ENCODE results near the gene OR2M7.

The OR2M7 gene, protein sequence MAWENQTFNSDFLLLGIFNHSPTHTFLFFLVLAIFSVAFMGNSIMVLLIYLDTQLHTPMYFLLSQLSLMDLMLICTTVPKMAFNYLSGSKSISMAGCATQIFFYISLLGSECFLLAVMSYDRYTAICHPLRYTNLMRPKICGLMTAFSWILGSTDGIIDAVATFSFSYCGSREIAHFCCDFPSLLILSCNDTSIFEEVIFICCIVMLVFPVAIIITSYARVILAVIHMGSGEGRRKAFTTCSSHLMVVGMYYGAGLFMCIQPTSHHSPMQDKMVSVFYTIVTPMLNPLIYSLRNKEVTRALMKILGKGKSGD

DNA sequence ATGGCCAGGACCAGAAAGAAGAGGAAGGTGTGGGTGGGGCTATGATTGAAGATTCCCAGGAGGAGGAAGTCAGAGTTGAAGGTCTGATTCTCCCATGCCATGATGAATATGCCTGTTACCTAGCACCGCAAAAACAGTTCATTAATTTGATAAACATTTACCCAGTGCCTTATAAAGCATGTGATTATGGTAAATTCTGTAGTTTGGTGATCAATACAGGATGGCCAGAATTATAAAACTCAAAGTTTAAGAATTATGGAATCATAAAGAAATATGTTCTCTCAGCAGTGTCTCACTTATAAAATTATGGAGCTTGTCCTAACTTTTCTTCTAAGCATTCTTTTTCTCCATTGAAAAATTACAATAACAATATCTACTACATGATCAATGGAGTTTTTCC is at the start of gene OR2M7:
Gene OR2M7 (minus strand): TSS at position 101 of the 400 bp plus-strand sequence. CDS start 0 bp downstream, at position 101.
- Histone ChIP-seq H3K4me3 (ENCODE audit: low read length) (no peak within 1 kb of the TSS), H3K27ac (ENCODE audit: low read depth, low read length) (no peak within 1 kb of the TSS), H3K4me1 (ENCODE audit: control insufficient read depth, low read length) (no peaks in the 10 kb centered on the region), H3F3A (ENCODE audit: control insufficient read depth, insufficient read depth) (no peaks in the 10 kb centered on the region), H3K27me3 (ENCODE audit: control insufficient read depth, low read length) (no peaks in the 10 kb centered on the region), H3K4me2 (ENCODE audit: low read length) (no peak within 1 kb of the TSS), H3K79me2 (ENCODE audit: control insufficient read depth, low read length) (no peaks in the 10 kb centered on the region), H3K9me3 (ENCODE audit: control insufficient read depth, insufficient read depth, low read length) (no peaks in the 10 kb centered on the region), H3K9me2 (replicated peaks; ENCODE audit: control insufficient read depth, low read length) (no peaks in the 10 kb centered on the region), H4K20me1 (ENCODE audit: control insufficient read depth, insufficient read depth, low read depth, low read length) (no peaks in the 10 kb centered on the region), H3K36me3 (ENCODE audit: control insufficient read depth, low read length) (no peaks in the 10 kb centered on the region)
- TF ChIP-seq, protein P1, sequence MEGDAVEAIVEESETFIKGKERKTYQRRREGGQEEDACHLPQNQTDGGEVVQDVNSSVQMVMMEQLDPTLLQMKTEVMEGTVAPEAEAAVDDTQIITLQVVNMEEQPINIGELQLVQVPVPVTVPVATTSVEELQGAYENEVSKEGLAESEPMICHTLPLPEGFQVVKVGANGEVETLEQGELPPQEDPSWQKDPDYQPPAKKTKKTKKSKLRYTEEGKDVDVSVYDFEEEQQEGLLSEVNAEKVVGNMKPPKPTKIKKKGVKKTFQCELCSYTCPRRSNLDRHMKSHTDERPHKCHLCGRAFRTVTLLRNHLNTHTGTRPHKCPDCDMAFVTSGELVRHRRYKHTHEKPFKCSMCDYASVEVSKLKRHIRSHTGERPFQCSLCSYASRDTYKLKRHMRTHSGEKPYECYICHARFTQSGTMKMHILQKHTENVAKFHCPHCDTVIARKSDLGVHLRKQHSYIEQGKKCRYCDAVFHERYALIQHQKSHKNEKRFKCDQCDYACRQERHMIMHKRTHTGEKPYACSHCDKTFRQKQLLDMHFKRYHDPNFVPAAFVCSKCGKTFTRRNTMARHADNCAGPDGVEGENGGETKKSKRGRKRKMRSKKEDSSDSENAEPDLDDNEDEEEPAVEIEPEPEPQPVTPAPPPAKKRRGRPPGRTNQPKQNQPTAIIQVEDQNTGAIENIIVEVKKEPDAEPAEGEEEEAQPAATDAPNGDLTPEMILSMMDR (IDR thresholded peaks at IDR 0.05; ENCODE audit: low read depth, low read length, poor library complexity, severe bottlenecking), result no peak
- no peak for TF ChIP-seq EZH2phosphoT487 (IDR thresholded peaks at IDR 0.05; ENCODE audit: borderline replicate concordance, low read length)

DNA sequence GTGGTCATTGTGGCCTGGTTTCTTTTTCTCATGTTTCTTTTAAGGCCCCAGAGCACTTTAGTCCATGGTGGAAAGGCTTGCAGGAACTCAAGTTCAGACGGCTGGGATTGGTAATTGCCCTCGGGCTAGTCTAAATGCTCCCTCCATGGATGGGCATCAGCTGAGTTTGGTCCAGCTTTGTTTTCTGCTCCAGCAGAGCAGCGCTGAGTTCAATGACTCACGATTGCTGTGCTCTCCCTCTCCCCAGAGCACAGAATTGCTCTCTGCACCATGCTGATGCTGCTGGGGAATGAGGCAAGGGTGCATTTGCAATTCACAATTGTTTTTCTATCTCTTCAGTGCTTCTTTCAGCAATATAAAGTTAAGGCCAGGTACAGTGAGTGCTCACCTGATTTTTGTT is 49.4 kb upstream of the OR2M7 start:
- Histone ChIP-seq H3K4me1 (ENCODE audit: control insufficient read depth, low read length) (no peaks in the 10 kb centered on the region), H3K9me3 (ENCODE audit: control insufficient read depth, insufficient read depth, low read length) (no peaks in the 10 kb centered on the region), H3K79me2 (ENCODE audit: control insufficient read depth, low read length) (no peaks in the 10 kb centered on the region), H3K9me2 (replicated peaks; ENCODE audit: control insufficient read depth, low read length) (no peaks in the 10 kb centered on the region), H4K20me1 (ENCODE audit: control insufficient read depth, insufficient read depth, low read depth, low read length) (no peaks in the 10 kb centered on the region), H3K4me3 (ENCODE audit: low read length) (no peak overlapping the region), H3K27me3 (ENCODE audit: control insufficient read depth, low read length) (no peaks in the 10 kb centered on the region), H3K36me3 (ENCODE audit: control insufficient read depth, low read length) (no peaks in the 10 kb centered on the region), H3F3A (ENCODE audit: control insufficient read depth, insufficient read depth) (no peaks in the 10 kb centered on the region), H3K27ac (ENCODE audit: low read depth, low read length) (no peak overlapping the region), H3K4me2 (ENCODE audit: low read length) (no peak overlapping the region)
- no peak for TF ChIP-seq EZH2phosphoT487 (IDR thresholded peaks at IDR 0.05; ENCODE audit: borderline replicate concordance, low read length)
- TF ChIP-seq, protein P1 (IDR thresholded peaks at IDR 0.05; ENCODE audit: low read depth, low read length, poor library complexity, severe bottlenecking), result no peak

DNA sequence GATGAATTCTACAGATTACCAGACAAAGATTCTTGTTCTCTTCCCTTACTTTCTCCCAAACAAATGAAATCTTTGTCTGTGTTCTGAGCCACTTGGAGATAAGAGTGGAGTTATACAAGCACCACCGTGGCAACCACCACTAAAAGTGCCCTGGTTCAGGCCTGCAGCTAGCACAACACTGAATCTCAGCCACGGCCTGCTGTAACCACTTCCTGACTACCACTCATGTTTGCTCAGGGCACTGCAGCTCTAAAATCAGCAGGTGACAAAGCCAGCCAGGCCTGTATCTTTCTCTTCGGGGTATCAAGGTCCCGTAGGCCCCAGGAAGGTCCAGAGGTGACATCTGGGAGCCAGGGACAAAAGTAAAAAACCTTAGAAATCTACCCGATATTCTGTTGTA is 48.0 kb upstream of the OR2M7 start:
- Histone ChIP-seq H3K4me1 (ENCODE audit: control insufficient read depth, low read length) (no peaks in the 10 kb centered on the region), H3K9me3 (ENCODE audit: control insufficient read depth, insufficient read depth, low read length) (no peaks in the 10 kb centered on the region), H3F3A (ENCODE audit: control insufficient read depth, insufficient read depth) (no peaks in the 10 kb centered on the region), H3K27me3 (ENCODE audit: control insufficient read depth, low read length) (no peaks in the 10 kb centered on the region), H3K36me3 (ENCODE audit: control insufficient read depth, low read length) (no peaks in the 10 kb centered on the region), H4K20me1 (ENCODE audit: control insufficient read depth, insufficient read depth, low read depth, low read length) (no peaks in the 10 kb centered on the region), H3K79me2 (ENCODE audit: control insufficient read depth, low read length) (no peaks in the 10 kb centered on the region), H3K4me2 (ENCODE audit: low read length) (no peak overlapping the region), H3K9me2 (replicated peaks; ENCODE audit: control insufficient read depth, low read length) (no peaks in the 10 kb centered on the region), H3K4me3 (ENCODE audit: low read length) (no peak overlapping the region), H3K27ac (ENCODE audit: low read depth, low read length) (no peak overlapping the region)
- TF ChIP-seq, protein P1 (IDR thresholded peaks at IDR 0.05; ENCODE audit: low read depth, low read length, poor library complexity, severe bottlenecking), result no peak
- TF ChIP-seq EZH2phosphoT487 (IDR thresholded peaks at IDR 0.05; ENCODE audit: borderline replicate concordance, low read length), result no peak
